ENCODE data around the gene PDE9A. TPM values are rescaled to one million over a fixed set of nuclear protein-coding genes. Genes with fewer than 3 reads are reported as not detected.
A peak's percentile ranks its signal among the peaks of the same experiment; 100 is the strongest.

The PDE9A gene
- total RNA-seq, 1 experiment from 2014 or later = 31.9 TPM

- Mint-ChIP-seq H3K27ac (peak overlapping the region in 2 of 3 experiments; percentile 49 to 70; a peak in 3 of 7 replicates), H3K27me3 (ENCODE audit: low read depth) (peaks cover 2% of the 10 kb centered on the region; the same call in 1 of the 2 replicates), H3K4me1 (peaks cover 34 to 38% of the 10 kb centered on the region in 2 experiments), H3K4me3 (no peak overlapping the region), H3K36me3 (ENCODE audit: insufficient read depth in 1 of 3, low read depth in 3 of 3) (peaks cover 9 to 17% (median 11%) of the 10 kb centered on the region in 3 experiments), H3K9me3 (no peaks in the 10 kb centered on the region; a peak in 1 of 5 replicates)
- Histone ChIP-seq H2BK20ac (ENCODE audit: low read depth, low read length, poor library complexity, severe bottlenecking) (no peak overlapping the region), H3K14ac (ENCODE audit: insufficient read depth, low read length) (no peak overlapping the region), H3K79me1 (ENCODE audit: insufficient read depth, low read depth, low read length, poor library complexity, severe bottlenecking) (no peaks in the 10 kb centered on the region), H3K23ac (ENCODE audit: insufficient read length, low read depth, low read length) (no peak overlapping the region), H2BK12ac (ENCODE audit: insufficient read length, low read depth, low read length) (no peak overlapping the region), H3K18ac (ENCODE audit: insufficient read length, low read depth, low read length) (no peak overlapping the region), H4K8ac (replicated peaks; ENCODE audit: insufficient read length, low read depth, low read length) (no peak overlapping the region), H4K5ac (ENCODE audit: insufficient read length, low read depth, low read length) (no peak overlapping the region), H3K9ac (ENCODE audit: extremely low read depth, insufficient read length, low read length) (no peak overlapping the region), H3K4me1 (ENCODE audit: insufficient read depth, low read length) (peaks cover 10% of the 10 kb centered on the region; the same call in 1 of the 2 replicates), H2AFZ (ENCODE audit: low read length) (no peak overlapping the region), H2BK5ac (ENCODE audit: insufficient read length, low read length) (no peak overlapping the region), H3K9me3 (ENCODE audit: control insufficient read depth, low read depth, low read length) (no peaks in the 10 kb centered on the region), H2AK5ac (ENCODE audit: insufficient read length, low read length) (no peak overlapping the region), H3K23me2 (ENCODE audit: insufficient read length, low read depth, low read length, poor library complexity, severe bottlenecking) (peaks cover 7% of the 10 kb centered on the region), H3K4me2 (ENCODE audit: insufficient read depth, insufficient read length, low read length) (no peak overlapping the region), H3K56ac (ENCODE audit: insufficient read length, low read depth, low read length) (no peak overlapping the region), H4K20me1 (ENCODE audit: control insufficient read depth, insufficient read depth, insufficient read length) (peaks cover 7% of the 10 kb centered on the region), H4K91ac (ENCODE audit: insufficient read length, low read depth, low read length) (no peak overlapping the region), H2BK15ac (ENCODE audit: low read depth, low read length) (no peak overlapping the region), H3K27ac (ENCODE audit: insufficient read length, low read depth, low read length) (no peak overlapping the region), H3K27me3 (ENCODE audit: insufficient read depth, low read length) (no peaks in the 10 kb centered on the region), H3K4ac (ENCODE audit: low read depth, low read length) (no peak overlapping the region), H3K79me2 (ENCODE audit: insufficient read depth, low read length) (peaks cover 35% of the 10 kb centered on the region; the same call in 1 of the 2 replicates), H2BK120ac (ENCODE audit: low read depth, low read length, poor library complexity, severe bottlenecking) (no peak overlapping the region), H3T11ph (ENCODE audit: low read length) (no peak overlapping the region)
- TF ChIP-seq CTCF (conservative IDR thresholded peaks at IDR 0.05) = no peak
- DNase-seq = no peak
- no CpG with 5 or more reads among the region's 21 CpGs for WGBS (ENCODE audit: extremely low coverage, insufficient read length, low lambda C conversion rate)
These were observed 6.1 kb downstream of the PDE9A start for GRCh38 chr21:42659416-42660117.
